ENCODE measurements around the gene ADD3.

Gene ADD3

DNA sequence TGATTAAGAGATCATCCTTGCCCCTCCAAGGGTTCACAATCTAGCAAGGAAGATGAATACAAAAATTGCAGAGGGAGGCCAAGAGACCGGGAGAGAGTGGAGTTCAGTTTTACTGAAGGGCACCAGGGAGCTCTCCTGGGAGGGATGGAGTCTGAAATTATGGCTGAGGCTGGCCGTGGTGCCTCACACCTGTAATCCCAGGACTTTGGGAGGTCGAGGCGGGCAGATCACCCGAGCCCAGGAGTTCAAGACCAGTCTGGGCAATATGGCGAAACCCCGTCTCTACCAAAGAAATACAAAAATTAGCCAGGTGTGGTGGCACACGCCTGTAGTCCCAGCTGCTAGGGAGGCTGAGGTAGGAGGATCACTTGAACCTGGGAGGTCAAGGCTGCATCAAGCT is 148.3 kb downstream of the ADD3 start:
- ATAC-seq, result no peak

DNA sequence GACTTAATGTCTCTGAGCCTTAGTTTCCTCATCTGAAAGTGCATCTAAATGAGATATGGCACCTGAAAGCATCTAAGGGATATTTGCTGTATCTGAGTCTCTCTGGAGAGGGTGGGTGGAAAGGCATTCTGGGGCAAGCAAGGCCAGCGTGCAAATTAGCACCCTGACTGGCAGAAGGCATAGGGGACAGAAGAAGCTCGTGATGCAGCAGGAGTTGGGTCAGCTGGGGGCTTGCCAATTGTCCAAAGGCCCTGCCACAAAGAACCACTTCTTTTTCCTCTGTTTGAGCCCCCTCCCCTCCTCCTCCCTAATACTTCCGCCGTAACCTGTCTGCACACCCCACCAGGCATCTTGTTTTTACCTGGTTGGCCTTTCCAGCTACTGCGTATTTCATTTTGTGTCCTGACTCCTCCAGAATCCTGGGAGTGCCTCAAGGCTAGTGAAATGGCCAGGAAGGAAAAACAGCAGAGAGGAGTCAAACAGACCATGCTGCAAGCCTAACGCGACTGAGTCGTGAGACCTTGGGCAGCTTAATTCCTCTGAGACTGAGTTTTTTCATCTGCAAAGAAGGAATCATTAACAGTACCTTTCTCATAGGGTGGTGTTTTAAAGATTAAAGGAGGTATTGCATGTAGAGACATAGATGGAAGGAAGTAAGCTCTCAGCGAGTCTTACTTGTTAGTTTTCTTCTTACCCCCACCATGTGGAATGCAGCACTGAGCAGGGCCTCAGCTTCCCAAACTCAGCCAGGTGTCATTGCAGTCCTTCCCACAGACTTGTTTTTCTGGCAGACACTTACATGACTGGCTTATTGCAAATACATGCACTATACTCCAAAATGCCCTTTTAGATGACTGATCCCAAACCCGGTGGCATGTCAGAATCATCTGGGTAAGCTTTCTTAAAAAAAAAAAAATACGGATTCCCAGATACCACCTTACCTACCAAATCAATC is 150.5 kb downstream of the ADD3 start:
- ATAC-seq, result no peak

DNA sequence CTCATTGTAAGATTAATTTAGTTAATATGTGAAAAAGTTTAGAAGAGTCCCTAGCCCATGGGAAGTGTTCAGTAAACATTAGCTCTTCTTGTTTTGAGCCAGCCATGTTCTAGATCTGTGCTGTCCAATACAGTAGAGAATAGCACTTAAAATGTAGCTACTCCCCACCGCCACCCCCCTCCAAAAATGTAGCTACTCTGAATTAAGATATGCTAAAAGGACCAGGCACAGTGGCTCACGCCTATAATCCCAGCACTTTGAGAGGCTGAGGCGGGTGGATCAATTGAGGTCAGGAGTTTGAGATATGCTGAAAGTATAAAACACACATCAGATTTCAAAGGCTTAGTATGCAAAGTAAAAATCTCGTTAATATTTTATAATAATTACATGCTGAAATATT is 152.3 kb downstream of the ADD3 start:
- no peak for ATAC-seq

DNA sequence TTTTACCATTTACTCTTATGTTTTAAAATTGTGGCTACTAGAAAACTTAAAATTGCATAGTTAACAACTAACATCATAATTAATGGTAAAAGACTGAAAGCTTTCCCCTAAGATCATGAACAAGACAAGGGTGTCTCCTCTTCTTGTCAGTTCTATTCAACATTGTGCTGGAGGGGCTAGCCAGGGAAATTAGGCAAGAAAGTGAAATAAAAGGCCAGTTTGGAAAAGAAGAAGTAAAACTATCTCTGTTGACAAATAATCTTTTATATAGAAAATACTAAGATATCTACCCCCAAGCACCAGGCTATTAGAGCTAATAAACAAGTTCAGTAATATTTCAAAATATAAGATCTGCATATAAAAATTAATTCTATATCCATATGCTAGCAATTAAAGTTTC is 152.7 kb downstream of the ADD3 start:
- ATAC-seq, result no peak

DNA sequence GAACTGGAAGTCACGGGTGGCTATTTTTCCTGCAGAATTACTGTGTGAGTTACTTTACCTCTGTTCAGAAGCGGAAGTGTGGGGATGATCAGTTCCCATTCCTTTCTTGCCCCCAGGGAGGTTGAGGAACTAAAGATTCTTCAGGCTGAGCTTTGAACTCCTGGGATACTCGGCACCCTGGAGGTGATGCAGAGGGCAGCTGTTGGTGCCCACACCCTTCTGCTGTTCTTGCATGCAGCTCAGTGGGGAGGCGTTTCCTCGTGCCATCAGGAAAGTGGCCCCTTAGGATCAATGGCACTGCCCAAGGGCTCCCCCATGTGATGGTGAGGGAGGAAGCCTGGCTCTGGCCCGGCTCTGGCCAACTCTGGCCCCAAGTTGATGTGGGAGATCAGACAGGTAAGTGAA is 155.0 kb downstream of the ADD3 start:
- no peak for ATAC-seq

DNA sequence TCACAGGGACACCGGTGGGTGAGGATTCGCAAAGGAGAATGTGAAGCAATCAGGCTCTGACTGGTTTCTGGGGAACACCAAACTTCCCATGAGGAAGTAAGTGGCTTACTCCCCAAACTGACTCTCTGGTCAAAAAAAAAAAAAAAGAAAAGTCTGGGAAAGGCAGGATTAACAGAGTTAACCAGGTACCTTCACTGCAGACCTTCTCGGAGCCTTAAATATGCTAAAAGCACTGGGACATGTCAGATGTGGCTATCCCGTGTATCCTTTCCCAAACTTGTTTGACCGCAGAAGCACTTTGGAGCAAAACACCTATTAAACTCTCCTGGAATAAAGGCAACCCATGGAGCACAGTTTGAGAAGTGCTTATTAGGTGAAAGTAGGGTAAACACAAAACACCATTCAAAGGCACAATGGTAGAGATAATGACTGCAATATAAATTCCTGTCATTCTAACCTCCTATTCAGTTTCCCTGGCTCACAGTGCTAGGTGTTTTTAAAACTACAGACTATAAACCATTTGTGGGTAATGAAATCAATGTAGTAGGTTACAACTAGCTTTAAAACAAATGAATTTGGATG is 155.5 kb downstream of the ADD3 start:
- ATAC-seq, result no peak

DNA sequence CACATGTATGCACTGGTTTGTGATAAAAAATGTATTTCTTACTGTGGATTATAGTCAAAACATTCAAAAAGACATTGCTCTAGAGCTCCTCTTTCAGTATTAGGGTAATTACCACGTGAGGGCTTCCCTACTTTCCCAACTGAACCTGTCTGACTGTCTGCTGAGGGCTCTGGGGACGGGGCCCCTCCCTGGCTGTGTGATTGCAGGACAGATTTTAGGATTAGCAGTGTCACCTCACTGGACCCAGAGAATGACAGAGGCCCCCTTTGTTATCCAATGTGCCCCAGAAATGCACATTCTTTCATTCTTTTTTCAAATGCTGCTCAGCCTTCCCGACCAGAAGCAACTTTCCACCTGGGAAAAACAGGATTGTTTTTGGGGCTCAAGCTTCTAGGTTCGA is 156.1 kb downstream of the ADD3 start:
- ATAC-seq, result no peak

DNA sequence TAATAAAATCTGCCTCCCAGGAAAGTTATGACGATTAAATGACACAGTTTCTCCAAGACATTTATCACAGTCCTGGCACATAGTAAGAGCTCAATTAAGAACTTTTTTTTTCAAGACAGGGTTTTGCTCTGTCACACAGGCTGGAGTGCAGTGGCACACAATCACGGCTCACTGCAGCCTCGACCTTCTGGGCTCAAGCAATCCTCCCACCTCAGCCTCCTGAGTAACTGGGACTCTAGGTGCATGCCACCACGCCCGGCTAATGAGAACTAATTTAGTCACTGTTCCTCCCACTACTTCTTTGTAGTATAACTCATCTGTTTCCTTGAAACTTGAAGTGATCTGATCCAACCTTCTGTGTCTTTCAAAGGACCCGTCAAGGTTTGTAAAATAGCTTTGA is 157.5 kb downstream of the ADD3 start:
- peak; percentile 62 to 77 for ATAC-seq

DNA sequence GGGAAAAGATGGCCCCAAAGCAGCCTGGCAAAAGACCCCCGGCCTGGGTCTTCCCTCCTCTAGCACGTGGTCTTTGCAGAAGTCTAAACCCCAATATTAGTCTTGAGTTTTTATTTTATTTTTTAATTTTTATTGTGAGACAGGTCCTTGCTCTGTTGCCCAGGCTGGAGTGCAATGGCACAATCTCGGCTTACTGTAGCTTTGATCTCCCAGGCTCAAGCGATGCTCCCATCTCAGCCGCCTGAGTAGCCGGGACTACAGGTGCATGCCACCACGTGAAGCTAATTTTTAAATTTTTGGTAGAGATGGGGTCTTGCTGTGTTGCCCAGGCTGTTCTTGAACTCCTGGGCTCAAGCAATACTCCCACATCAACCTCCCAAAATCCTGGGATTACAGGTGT is 159.4 kb downstream of the ADD3 start:
- no peak for ATAC-seq

DNA sequence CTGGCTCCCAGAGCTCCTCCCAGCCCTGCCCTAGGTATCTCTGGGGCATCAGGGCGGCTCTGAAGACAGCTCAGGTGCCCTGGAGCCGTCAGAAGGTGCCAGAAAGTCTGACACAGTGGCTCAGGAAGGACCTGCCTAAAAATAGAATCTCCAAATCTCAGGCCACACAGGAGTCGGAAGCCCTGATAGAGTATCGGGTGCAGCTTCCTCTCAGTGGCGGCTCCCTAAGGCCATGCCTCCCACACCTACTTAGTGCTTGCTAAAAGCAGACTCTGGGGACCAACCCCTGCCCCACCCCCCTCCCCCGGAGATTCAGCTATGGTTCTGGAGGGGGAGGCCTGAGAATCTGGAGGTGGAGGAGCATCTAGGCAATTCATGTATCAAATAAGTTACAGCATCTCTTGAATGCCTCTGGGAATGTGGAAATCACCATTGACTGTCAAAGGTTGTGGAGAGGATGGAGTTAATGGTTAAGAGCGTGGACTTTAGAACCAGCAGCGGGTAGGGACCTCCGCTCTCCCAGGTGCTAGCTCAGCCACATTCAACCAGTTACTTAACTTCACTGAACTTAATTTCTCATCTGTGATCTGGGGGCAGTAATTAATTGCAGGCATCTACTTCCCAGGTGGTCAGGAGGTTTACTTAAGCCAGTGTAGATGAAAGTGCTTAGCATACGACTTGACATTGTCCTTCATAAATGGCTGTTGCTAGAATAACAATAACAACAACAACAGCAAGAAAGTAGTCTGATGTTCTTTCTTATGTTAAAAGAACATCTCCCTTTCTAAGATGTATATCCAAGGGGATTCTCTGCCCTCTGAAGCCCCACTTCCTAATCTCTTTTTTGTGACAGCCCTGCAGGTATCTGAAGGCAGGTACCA is 161.1 kb downstream of the ADD3 start:
- peak in 1 of 2 donors; percentile 39 for ATAC-seq

DNA sequence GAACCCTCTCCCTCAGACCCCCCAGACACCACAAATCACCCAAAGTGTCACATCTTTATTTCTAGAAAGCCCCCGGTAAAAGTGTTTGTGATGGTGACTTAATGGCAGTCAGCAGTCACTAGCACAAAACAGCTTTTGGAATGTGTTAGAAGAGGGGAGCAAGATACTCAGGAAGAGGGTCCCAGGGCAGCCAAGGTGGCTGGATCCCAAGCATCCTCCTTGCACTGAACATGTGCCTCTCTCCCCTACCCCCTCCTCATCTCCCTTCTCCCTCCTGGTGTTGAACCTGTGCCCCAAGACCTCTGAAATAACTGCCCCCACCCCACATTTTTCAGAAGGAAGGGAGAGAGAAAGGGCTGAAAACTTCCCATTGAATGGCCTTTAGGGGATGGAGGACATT is 161.8 kb downstream of the ADD3 start:
- no peak for ATAC-seq

DNA sequence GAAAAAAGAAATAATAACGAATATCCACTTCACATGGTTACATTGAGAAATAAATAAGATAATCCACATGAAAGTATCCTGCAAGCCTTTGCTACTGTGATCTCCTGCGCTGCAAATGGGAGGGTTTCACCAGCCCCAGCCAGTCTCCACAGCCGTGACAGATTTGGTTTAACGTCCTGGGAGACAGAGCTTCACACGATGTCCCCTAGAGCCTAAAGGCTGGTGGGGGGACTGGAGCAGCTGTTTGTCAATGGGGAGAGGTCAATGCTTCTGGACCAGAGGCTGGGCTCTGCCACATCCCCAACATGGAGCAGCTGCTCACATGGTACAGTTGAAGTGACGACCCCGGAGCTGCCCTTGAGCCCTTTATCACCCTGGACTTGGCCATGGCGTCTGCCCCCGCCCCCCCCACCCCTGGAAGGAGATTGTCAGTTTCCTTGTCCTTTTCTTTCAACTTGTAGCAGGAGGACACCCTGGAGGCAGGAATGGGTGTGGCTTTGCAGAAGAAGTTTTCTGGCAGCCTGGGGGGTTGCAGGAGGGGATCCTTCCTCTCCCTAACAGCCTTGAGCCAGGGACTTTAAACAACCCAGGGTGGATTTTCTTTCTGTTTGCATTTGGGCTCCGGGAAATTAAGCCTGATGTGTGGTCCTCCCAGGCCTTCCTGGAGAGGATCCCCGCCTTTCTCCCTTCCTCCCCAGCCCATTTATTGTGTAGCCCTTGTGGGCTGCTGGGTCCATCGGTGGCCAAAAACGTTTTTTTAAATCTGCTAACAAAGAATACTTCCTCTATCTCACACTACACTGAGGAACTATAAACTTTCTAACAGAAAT is 162.6 kb downstream of the ADD3 start:
- ATAC-seq, result no peak

DNA sequence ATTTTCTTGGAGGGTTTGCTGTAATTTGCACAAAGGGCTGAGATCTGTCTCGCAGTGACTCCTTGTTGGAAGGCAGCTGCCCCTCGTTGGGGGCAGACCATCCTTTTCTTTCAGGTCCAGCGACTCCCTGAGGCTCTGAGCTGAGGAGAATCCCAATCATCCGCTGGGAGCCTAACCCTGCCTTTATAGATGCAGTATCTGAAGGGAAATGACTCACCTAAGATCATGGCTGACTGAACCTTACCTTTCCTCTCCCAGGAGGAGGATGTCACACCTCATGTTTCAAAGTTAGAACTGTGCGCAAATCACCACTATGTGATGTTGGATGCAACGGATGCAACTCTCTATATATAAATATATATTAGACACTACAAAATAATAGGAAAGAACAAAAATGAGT is 163.2 kb downstream of the ADD3 start:
- no peak for ATAC-seq

DNA sequence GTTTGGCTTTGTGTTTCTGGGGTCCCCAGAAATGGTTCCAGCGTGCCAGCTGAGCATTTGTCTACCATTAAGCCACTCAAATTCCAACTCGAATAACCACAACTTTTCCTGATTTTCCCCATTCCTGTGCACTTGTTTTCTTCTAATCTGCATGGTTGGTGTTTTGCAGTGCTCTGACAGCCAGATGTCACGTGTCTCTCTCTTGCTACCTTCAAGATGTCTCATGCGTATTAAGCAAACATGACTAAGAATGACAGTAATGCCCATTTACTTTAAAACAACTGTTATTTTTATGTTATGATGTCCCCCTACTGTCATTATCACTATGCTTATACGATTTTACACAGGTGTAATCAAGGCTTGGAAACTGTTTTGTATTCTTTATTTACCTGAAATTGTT is 164.4 kb downstream of the ADD3 start:
- no peak for ATAC-seq

DNA sequence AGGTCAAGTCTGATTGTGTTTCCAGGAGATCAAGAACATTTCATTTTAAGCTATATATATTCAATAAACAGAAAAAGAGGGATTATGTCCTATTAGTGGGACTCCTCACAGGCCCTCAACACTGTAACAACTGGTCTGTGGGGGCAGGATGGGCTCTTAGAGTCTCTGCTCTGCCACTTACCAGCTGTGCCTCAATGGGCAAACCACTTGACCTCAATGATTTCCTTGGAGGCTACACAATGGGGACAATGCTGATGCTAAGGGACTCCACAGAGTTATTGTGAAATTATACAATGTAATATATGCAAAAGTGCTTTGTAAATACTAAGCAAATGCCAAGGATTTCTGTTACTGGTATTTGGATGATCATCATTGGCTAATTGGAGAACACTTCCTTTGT is 166.4 kb downstream of the ADD3 start:
- no peak for ATAC-seq

DNA sequence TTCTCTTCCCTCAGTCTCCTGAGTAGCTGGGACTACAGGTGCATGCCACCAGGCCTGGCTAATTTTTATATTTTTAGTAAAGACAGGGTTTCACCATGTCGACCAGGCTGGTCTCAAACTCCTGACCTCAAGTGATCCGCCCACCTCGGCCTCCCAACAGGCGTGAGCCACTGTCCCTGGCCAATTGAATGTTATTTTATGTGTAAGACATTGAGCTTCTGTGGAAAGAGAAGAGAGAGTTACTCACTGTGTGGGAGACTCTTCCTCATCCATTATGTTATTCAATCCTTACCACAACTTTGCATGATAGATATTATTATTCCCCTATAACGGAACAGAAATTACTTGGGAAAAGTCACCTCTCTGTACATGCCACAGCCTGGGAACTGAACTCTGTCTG is 167.0 kb downstream of the ADD3 start:
- no peak for ATAC-seq

DNA sequence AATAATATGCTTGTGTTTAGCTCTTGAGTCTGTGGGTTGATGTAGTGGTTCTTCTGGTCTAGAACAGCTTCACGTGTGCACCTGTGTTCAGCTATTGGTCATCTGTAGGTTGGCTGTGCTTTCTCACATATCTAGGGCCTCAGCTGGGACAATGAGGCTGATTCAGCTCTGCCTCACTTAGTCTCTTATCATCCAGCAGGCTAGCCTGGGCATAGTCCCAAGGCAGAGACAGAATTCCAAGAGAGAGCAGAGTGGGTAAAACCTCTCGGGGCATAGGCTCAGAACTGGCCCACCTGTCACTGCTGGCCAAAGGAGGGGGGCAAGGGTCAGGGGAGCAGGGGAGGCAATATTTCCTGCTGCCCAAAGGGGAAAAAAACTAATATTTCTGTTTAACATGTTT is 167.6 kb downstream of the ADD3 start:
- ATAC-seq, result no peak

DNA sequence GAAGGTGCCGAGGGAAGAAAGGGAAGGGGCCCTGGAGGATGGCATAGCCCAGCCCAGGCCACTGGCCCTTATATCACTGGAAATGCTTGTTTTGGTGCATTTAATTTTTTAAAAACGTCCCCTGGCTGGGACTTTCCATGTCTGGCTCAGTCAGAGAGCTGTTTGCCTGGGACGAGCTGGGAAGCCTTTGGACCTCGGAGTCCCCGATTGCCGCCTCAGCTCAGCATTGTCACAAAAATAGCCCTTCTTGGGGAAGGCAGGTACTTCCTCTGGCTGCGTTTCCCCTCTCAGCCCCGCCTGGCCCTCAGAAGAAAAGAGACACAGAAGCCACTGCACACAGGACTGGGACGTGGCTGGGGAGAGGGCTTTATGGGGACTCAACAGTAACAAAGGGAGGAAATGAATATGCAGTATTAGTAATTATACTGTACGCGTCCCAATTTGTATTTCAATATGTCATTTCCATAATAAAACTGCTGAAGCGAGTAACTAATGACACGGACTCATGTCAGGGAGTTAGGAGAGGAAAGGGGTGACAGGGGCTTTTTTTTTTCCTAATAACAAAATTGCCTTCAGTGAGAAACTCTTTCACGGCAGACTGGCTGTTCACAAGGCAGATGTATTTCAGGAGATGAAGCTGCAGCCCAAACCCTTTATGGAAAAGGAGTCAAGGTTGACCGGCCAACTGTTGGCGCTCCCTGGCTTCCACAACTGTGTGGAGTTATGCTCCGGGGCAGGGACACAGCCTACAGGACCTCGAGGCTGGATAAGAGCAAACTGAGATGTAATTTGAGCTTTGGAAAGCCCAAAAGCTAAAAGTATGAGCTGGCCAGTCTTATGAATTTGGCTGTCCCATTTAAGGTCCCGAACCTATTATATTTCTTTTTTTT is 168.6 kb downstream of the ADD3 start:
- no peak for ATAC-seq

DNA sequence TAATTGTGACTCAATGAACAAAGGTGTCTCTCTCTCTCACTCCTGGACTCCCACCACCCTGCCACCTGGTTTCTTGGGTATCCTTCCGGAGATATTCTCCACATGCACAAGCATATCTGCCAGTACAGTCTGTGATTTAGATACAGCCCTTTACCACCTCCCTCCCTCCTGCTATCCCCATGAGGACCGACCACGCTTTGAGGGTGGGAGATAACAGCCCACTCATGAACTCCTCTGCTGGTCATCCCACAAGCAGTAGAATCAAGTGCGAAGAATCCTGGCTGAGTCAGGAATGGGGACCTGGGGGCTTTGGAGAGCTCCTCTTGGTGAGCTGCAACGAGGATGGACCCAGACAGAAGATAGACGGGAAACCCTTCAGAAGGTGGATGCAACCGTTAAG is 171.4 kb downstream of the ADD3 start:
- no peak for ATAC-seq

DNA sequence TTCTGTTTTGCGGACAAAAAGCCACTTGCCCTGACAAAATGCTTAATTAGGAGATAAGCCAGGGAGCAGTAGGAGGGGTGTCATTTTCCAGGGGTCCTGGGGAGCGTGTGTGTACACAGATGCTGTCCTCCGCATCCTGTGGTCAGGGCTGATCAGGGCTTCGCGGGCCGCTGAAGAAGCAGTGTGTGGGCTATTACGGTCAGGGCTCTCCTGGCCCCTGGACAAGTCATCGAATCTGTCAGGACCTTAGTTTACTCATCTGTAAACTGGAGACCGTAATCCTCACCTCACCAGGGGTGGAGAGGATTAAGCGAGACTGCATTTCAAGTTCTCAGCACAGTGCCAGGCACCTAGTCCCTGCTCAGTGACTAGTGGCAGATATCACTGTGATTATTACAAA is 173.7 kb downstream of the ADD3 start:
- ATAC-seq, result no peak

DNA sequence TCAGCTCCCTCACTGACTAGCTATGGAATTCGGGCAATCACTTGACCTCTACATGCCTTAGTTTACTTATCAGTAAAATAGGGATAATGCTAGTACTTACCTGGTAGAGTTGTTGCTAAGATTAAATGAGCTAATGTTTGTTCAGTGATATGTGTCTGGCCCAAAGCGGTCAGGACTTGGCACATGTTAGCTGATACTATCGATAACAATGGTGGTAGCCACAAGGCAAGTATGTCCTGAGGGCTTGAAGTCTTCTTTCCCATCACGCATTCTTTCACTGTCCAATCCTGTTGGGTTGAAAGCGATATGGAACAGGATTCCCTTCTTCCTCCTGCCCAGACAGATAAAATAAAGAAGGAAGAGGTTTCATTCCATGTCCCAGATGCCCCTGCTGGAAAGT is 174.1 kb downstream of the ADD3 start:
- ATAC-seq, result no peak

DNA sequence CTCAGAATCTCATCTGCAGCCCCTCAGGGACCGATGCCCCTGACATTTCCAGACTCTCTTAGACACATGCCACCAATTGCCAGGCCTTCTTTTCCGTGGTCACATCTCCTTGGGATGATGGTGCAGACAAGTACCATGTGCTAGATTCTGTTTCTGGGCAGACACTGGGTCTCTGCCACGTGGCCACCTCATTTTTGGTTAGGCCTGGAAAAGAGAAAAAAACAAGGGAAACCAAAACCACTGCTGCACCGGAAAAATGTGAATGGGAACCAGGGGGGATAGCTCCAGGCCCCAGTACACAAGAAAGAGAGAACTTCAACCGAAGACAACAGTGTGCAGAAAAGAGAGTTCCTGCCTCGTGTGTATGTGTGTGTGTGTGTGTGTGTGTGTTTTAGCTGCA is 176.6 kb downstream of the ADD3 start:
- ATAC-seq, result no peak
